ENCODE measurements around the gene PRKAG2. TPM values are rescaled to one million over a fixed set of nuclear protein-coding genes. Genes with fewer than 3 reads are reported as not detected.

The PRKAG2 gene
- total and polyA plus RNA-seq, 2 of the 8 experiments (the other 6 are each of a cell fraction or from before 2014, with no cell fraction given), result 7.5 to 18.1 TPM

- TF ChIP-seq EP300 (IDR thresholded peaks at IDR 0.05; ENCODE audit: borderline replicate concordance in 1 of 2, low read depth in 2 of 2, low read length in 2 of 2), result no peak
- no peak for TF ChIP-seq POLR2AphosphoS5 (IDR thresholded peaks at IDR 0.05; ENCODE audit: low read depth, low read length)
- TF ChIP-seq GTF2F1 (IDR thresholded peaks at IDR 0.05; ENCODE audit: borderline replicate concordance, low read depth, low read length), result no peak
- no peak for TF ChIP-seq ATF2 (IDR thresholded peaks at IDR 0.05; ENCODE audit: low read length)
- peak; percentile 78 for TF ChIP-seq KDM4A (IDR thresholded peaks at IDR 0.05; ENCODE audit: low read depth, low read length, severe bottlenecking)
- TF ChIP-seq SAP30 (IDR thresholded peaks at IDR 0.05; ENCODE audit: insufficient read depth, insufficient replicate concordance, low read length), result peak; percentile 40
- TF ChIP-seq EGR1 (IDR thresholded peaks at IDR 0.05; ENCODE audit: borderline replicate concordance, low read depth, low read length), result no peak
Observed at GRCh38 chr7:151631570-151631952, 245.4 kb downstream of the PRKAG2 start (continued).

Data from H1 (cell line).